ENCODE measurements around the gene RPTOR.

Gene RPTOR

GRCh38 chr17:80920441-80920840 lies 375.8 kb downstream of the RPTOR start:
- H3K4me3 ChIP-seq (replicated peaks in 1 of 2; ENCODE audit: low read depth in 2 of 2, low read length in 2 of 2) = no peak overlapping the region
- TF ChIP-seq CTCF (IDR thresholded peaks at IDR 0.05; ENCODE audit: low read depth, low read length) = no peak
- DNase-seq (ENCODE audit: low read depth in 2 of 2) = peak; percentile 55 to 71

GRCh38 chr17:80921159-80921558 lies 376.5 kb downstream of the RPTOR start:
- DNase-seq (ENCODE audit: low read depth in 2 of 2) = no peak
- no peak overlapping the region for H3K4me3 ChIP-seq (replicated peaks in 1 of 2; ENCODE audit: low read depth in 2 of 2, low read length in 2 of 2)
- TF ChIP-seq CTCF (IDR thresholded peaks at IDR 0.05; ENCODE audit: low read depth, low read length) = no peak

GRCh38 chr17:80921741-80922579 lies 377.3 kb downstream of the RPTOR start:
- DNase-seq (ENCODE audit: low read depth in 2 of 2) = no peak
- no peak overlapping the region for H3K4me3 ChIP-seq (replicated peaks in 1 of 2; ENCODE audit: low read depth in 2 of 2, low read length in 2 of 2)
- TF ChIP-seq CTCF (IDR thresholded peaks at IDR 0.05; ENCODE audit: low read depth, low read length) = no peak

- no peak for TF ChIP-seq CTCF (IDR thresholded peaks at IDR 0.05; ENCODE audit: low read depth, low read length)
- DNase-seq (ENCODE audit: low read depth in 2 of 2) = no peak
These were observed 378.0 kb downstream of the RPTOR start for GRCh38 chr17:80922580-80923160.

GRCh38 chr17:80923211-80924110 lies 378.8 kb downstream of the RPTOR start:
- TF ChIP-seq CTCF (IDR thresholded peaks at IDR 0.05; ENCODE audit: low read depth, low read length) = no peak

More at GRCh38 chr17:80922580-80923160, 378.0 kb downstream of the RPTOR start:
- no peak overlapping the region for H3K4me3 ChIP-seq (replicated peaks in 1 of 2; ENCODE audit: low read depth in 2 of 2, low read length in 2 of 2)

GRCh38 chr17:80924111-80924806 lies 379.6 kb downstream of the RPTOR start:
- no peak overlapping the region for H3K4me3 ChIP-seq (replicated peaks in 1 of 2; ENCODE audit: low read depth in 2 of 2, low read length in 2 of 2)
- no peak for DNase-seq (ENCODE audit: low read depth in 2 of 2)
- TF ChIP-seq CTCF (IDR thresholded peaks at IDR 0.05; ENCODE audit: low read depth, low read length) = no peak

More at GRCh38 chr17:80923211-80924110, 378.8 kb downstream of the RPTOR start:
- no peak for DNase-seq (ENCODE audit: low read depth in 2 of 2)
- no peak overlapping the region for H3K4me3 ChIP-seq (replicated peaks in 1 of 2; ENCODE audit: low read depth in 2 of 2, low read length in 2 of 2)

Measured in cardiac fibroblast (primary cell).